ENCODE data around the gene WDR53.
A peak's percentile ranks its signal among the peaks of the same experiment; 100 is the strongest.
"Not testable (repeated sequence)": the region's sequence is repeated elsewhere in the genome, so short reads cannot be mapped to it uniquely, and the experiment has no call there.

The WDR53 gene

GRCh38 chr3:196568246-196569002, at the start of gene WDR53, which contains the start of gene FBXO45:
TSS of gene WDR53 (minus strand) at chr3:196568554. CDS start at chr3:196561475, 7,079 bp downstream.
TSS of gene FBXO45 (plus strand) at chr3:196568660. CDS start at chr3:196568985, 325 bp downstream.
- DNase-seq = peak; percentile 96

- no peak for DNase-seq
Measured at GRCh38 chr3:196617256-196617655, 48.9 kb upstream of the WDR53 start.

- not testable (repeated sequence) for DNase-seq
Measured at GRCh38 chr3:196615234-196615633, 46.9 kb upstream of the WDR53 start.

DNA sequence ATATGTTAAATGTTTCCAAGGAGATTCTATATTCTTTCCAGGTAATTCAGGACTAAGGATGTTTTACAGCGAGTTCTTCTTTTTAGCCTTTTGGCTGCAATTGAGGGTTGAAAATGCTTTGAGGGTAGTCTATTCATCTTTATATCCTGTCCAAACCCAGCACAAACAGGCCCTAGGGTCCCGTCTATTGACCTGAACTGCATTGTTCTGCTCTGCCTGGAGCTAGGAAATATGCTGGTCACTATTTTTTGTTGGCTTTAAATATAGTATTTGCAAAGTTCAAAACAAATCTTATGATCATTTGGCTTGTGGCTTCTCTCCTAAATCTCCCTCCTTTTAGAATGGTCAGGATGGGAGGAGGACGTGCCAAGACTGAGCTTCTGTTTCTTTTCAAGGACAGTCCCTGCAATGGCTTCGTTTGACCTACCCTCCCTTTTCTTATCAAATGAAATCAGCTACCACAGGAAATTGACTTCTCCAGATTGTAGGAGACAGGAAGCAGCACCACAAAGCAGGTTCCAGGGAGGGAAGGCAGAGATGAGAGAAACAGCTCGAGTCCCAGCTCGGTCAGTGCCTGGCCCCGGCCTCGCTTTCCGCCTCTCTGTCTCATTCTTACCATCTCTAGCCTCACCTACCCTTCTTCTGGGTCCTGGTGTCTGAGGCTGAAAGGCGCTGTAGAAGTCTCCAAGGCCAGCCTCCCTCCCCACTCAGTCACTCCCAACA, 43.6 kb upstream of the WDR53 start:
- no peak for DNase-seq

DNA sequence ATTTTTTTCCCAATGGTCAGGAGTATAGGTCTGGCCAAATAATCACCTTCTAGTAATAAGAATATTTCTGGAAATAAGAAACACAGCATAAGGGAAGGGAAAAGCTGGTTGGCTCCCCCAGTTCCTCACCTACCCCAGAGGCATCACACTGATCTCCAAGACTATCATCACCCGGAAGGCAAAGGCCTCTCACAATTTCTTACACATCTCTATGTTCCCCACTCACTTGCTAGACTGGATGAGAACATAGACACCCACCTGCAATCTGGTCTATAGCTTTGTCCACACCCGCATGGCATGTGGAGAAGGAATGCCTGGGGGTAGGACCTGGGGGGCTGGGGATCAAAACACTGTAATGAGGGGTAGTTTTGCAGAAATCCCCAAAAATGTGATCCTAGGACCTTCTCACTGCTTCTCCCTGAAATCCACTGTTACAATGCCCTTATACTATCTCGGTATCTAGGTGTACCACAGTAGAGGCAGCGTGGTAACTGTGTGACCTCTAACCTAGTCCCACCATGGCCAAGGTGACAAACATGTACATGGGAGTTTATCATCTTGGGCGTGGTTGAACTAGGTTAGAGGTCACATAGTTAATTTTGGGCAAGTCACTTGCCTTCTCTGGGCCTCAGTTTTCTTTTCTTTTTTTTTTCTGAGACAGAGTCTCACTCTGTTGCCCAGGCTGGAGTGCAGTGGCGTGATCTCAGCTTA, 41.6 kb upstream of the WDR53 start:
- peak; percentile 41 for DNase-seq

GRCh38 chr3:196609343-196609775, 41.0 kb upstream of the WDR53 start:
- DNase-seq = peak; percentile 89

GRCh38 chr3:196608693-196609092, 40.3 kb upstream of the WDR53 start:
- DNase-seq = no peak

GRCh38 chr3:196604548-196604947, 36.2 kb upstream of the WDR53 start:
- peak; percentile 63 for DNase-seq

GRCh38 chr3:196603683-196604082, 35.3 kb upstream of the WDR53 start:
- no peak for DNase-seq

GRCh38 chr3:196602673-196603072, 34.3 kb upstream of the WDR53 start:
- no peak for DNase-seq

- DNase-seq = no peak
Measured at GRCh38 chr3:196600359-196600758, 32.0 kb upstream of the WDR53 start.

- no peak for DNase-seq
Measured at GRCh38 chr3:196599734-196600128, 31.4 kb upstream of the WDR53 start.

- peak; percentile 44 for DNase-seq
Measured at GRCh38 chr3:196597971-196598733, 29.8 kb upstream of the WDR53 start.

- no peak for DNase-seq
Measured at GRCh38 chr3:196596355-196596754, 28.0 kb upstream of the WDR53 start.

DNA sequence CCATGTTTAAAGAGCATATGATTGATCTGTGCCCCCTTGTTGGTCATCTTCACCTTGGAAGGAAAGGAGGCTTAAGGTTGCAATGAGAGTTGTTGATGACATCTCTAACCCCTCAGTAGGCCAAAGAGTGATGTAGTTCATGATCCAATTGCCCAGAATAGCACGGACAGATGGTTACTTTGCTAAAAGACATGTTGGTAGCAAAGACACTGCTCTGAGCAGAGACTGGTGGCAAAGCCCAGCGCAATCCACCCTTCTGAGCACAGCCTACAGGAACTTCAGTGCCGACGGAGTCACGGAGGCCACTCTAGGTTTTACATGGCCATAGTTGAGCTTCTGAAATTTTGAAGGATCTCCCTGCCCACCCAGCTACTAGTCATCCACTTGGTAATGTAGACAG, 21.9 kb upstream of the WDR53 start:
- no peak for DNase-seq

GRCh38 chr3:196585044-196585757, 16.8 kb upstream of the WDR53 start:
- DNase-seq = no peak

DNA sequence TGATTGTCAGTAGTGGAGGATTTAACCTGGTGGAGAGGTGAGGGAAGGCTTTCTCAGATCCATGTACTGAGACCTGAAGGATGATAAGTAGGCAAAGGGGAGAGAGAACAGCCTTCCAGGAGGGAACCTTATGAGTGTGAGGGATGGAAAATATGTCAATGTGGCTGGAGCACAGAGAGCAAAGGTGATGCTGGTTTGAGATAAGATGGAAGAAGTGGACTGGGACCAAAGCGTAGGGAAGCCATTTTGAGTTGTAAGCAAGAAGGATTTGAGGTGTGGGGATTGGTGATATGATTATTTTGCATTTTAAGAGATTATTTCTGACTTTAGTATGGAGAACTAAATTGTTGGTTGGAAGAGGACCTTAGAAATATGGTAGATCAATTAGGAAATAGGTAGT, 4.0 kb upstream of the WDR53 start:
- no peak for DNase-seq

GRCh38 chr3:196570332-196570731, 2.0 kb upstream of the WDR53 start:
- not testable (repeated sequence) for DNase-seq

GRCh38 chr3:196569003-196569516, 706 bp upstream of the WDR53 start:
- peak; percentile 45 for DNase-seq

GRCh38 chr3:196563721-196564225, 4.6 kb downstream of the WDR53 start:
- DNase-seq = peak; percentile 77

DNA sequence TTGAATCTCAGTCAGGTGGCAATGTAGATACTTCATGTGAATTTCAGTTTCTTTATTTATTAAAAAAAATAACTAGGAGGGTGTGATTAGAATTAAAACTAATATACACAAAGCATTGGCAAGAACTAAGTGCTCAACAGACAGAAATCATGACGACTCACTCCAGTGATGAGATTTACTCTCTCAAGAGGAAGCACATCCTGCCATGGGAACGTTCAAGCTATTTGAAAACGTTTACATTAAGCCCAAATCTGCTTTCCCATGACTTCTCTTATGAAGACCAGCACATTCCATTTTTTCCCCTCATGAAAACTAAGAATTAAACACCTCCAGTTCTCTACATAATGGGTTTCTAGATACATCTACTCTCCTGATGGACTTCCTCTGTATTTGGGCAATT, 8.5 kb downstream of the WDR53 start:
- DNase-seq = no peak

GRCh38 chr3:196558476-196558875, 9.9 kb downstream of the WDR53 start:
- no peak for DNase-seq
